Spleen (tissue), 11 donors: ENCODE results near the gene CARS2. TPM values are rescaled to one million over a fixed set of nuclear protein-coding genes. Genes with fewer than 3 reads are reported as not detected.

Experiments
- DNase-seq: peaks from one replicate; pipeline ENCODE4 v3.0.0-alpha.2; 2020
- H3K27ac ChIP-seq, 8 donors: fragments of 200-600 bp; sonication (generic) in 7 of 8; 1 replicate in 4 of 8; 2 replicates in 4 of 8; pipeline versions ENCODE4 v1.5.0 to v1.8.0; 2016 to 2021; ENCODE audit warnings: inconsistent platforms in 4 of 8, mild to moderate bottlenecking in 4 of 8, moderate library complexity in 1 of 8
- H3K27me3 ChIP-seq, 7 donors: fragments of 200-600 bp; sonication (generic) in 6 of 7; replicated peaks in 1 of 7; 1 replicate in 4 of 7; 2 replicates in 3 of 7; pipeline versions ENCODE4 v1.5.0 to v1.8.0; 2016 to 2021; ENCODE audit warnings: inconsistent platforms in 3 of 7, mild to moderate bottlenecking in 1 of 7
- H3K36me3 ChIP-seq, 6 donors: fragments of 200-600 bp; sonication (generic) in 5 of 6; 1 replicate in 4 of 6; 2 replicates in 2 of 6; pipeline versions ENCODE4 v1.5.0 to v1.8.0; 2016 to 2021; ENCODE audit warnings: inconsistent platforms in 2 of 6
- H3K4me1 ChIP-seq, 6 donors: fragments of 200-600 bp; sonication (generic) in 5 of 6; 1 replicate in 3 of 6; 2 replicates in 3 of 6; pipeline versions ENCODE4 v1.5.0 to v1.8.0; 2016 to 2021; ENCODE audit warnings: inconsistent platforms in 3 of 6
- H3K4me3 ChIP-seq, 8 donors: fragments of 200-600 bp; sonication (generic) in 7 of 8; 1 replicate in 4 of 8; 2 replicates in 4 of 8; pipeline versions ENCODE4 v1.5.0 to v1.8.0; 2016 to 2021; ENCODE audit warnings: inconsistent platforms in 4 of 8, mild to moderate bottlenecking in 4 of 8, moderate library complexity in 2 of 8
- H3K9me3 ChIP-seq, 8 donors: fragments of 200-600 bp; sonication (generic) in 7 of 8; 1 replicate in 4 of 8; 2 replicates in 4 of 8; pipeline versions ENCODE4 v1.5.0 to v1.8.0; 2016 to 2021; ENCODE audit warnings: inconsistent platforms in 4 of 8
- CTCF ChIP-seq, 11 experiments: fragments of 200-600 bp in 7 of 11; fragments of 450-650 bp in 4 of 11; sonication (generic) in 4 of 11; IDR thresholded peaks in 8 of 11; conservative IDR thresholded peaks in 3 of 11; 1 replicate in 7 of 11; 2 replicates in 4 of 11; pipeline versions ENCODE4 v1.4.0 to v1.8.0; 2016 to 2021; ENCODE audit warnings: antibody characterized with exemption in 11 of 11, inconsistent platforms in 4 of 11, mild to moderate bottlenecking in 1 of 11
- POLR2A ChIP-seq, 3 donors: fragments of 450-650 bp; IDR thresholded peaks; one replicate each; pipeline ENCODE4 v1.5.1; 2017; ENCODE audit warnings: antibody characterized with exemption in 3 of 3, mild to moderate bottlenecking in 1 of 3
- POLR2AphosphoS5 ChIP-seq, 3 donors: sonication (generic); formaldehyde crosslinking; IDR thresholded peaks; one replicate each; pipeline ENCODE4 v1.5.1; 2017; ENCODE audit warnings: antibody characterized with exemption in 3 of 3
- WGBS, 5 donors: extraction: QIAGEN DNeasy Blood & Tissue Kit in 3 of 5; methylation state at CpG; one replicate each; pipeline versions ENCODE4 v1.1.5 to v1.1.7; 2013 to 2018; 5-methylcytosine and 5-hydroxymethylcytosine counted together
- intact Hi-C: fragments of 100-400 bp; cut with DNase I; formaldehyde crosslinking; loops from one replicate; pipeline ENCODE4 v1.15.0; 2023; ENCODE audit warnings: low total_unique reads
- polyA plus RNA-seq, 3 donors: library from polyadenylated mRNA; stranded (reverse); fragments of 200-250 nt; gene quantifications; one replicate each; pipeline ENCODE4 v1.2.1, GENCODE V29; 2013
- total RNA-seq, 7 donors: library from RNA; depleted of rRNA in 3 of 7; stranded (reverse); fragments of >200 nt in 3 of 7; fragmentation: NEBNext Ultra II Directional in 4 of 7; extraction: Animal tissue kit (Norgen Biotek cat#: 25700) in 4 of 7; gene quantifications; one replicate each; pipeline versions ENCODE4 v1.1.0 to v1.2.1, GENCODE V29; 2016 to 2021
- donor health status: healthy with polysubstance abuse.
- donor health status: DM: no; HTN: no; CAD: no; lungs with moderate emphysema.
- donor health status: DM: no; HTN: no; CAD: no.
- donor health status: Bipolar disorder and iron deficiency.
- donor health status: healthy.
- donor health status: DM: no; HTN: no; CAD: no.
- donor health status: DM: yes; HTN: yes; CAD: no.

Gene CARS2
- total and polyA plus RNA-seq, 10 donors: 63.9 to 113 (median 80.5) TPM

GRCh38 chr13:110683921-110684320 is 22.0 kb downstream of the CARS2 start:
- peaks cover 0 to 12% (median 0%) of the 10 kb centered on the region in 6 donors for H3K4me1 ChIP-seq
- intact Hi-C loops: no loop called here
- no peaks in the 10 kb centered on the region for H3K27me3 ChIP-seq
- peak overlapping the region in 1 of 8 donors; percentile 24 for H3K27ac ChIP-seq
- TF ChIP-seq POLR2A (IDR thresholded peaks at IDR 0.05) (no peak), POLR2AphosphoS5 (IDR thresholded peaks at IDR 0.05) (no peak), CTCF (IDR thresholded peaks at IDR 0.05 in 8 of 11, conservative IDR thresholded peaks at IDR 0.05 in 3 of 11) (no peak)
- 92 to 99% (median 95%) methylated on average over 5 of the region's 5 CpGs for WGBS, 5 donors
- H3K9me3 ChIP-seq: no peaks in the 10 kb centered on the region
- H3K36me3 ChIP-seq: peaks cover 0 to 96% (median 67%) of the 10 kb centered on the region in 6 donors
- peak; percentile 40 for DNase-seq
- no peak overlapping the region for H3K4me3 ChIP-seq

GRCh38 chr13:110683203-110683883 is 22.6 kb downstream of the CARS2 start:
- H3K36me3 ChIP-seq: peaks cover 0 to 96% (median 71%) of the 10 kb centered on the region in 6 donors
- peak; percentile 21 for DNase-seq
- H3K27me3 ChIP-seq: no peaks in the 10 kb centered on the region
- peak overlapping the region in 1 of 8 donors; percentile 24 for H3K27ac ChIP-seq
- no peak for TF ChIP-seq POLR2AphosphoS5 (IDR thresholded peaks at IDR 0.05)
- TF ChIP-seq CTCF (IDR thresholded peaks at IDR 0.05 in 8 of 11, conservative IDR thresholded peaks at IDR 0.05 in 3 of 11): peak in 7 of 11 experiments; percentile 29 to 80 (median 60)
- WGBS, 5 donors: 87 to 91% (median 90%) methylated on average over 5 of the region's 5 CpGs
- H3K4me3 ChIP-seq: no peak overlapping the region
- H3K4me1 ChIP-seq: peaks cover 0 to 15% (median 0%) of the 10 kb centered on the region in 6 donors
- intact Hi-C loops: no loop called here
- no peaks in the 10 kb centered on the region for H3K9me3 ChIP-seq

- no peak overlapping the region for H3K27ac ChIP-seq
- no peak overlapping the region for H3K4me3 ChIP-seq
- no peaks in the 10 kb centered on the region for H3K27me3 ChIP-seq
- H3K9me3 ChIP-seq: no peaks in the 10 kb centered on the region
- peaks cover 0 to 20% (median 0%) of the 10 kb centered on the region in 6 donors for H3K4me1 ChIP-seq
- TF ChIP-seq CTCF (IDR thresholded peaks at IDR 0.05 in 8 of 11, conservative IDR thresholded peaks at IDR 0.05 in 3 of 11) (no peak), POLR2A (IDR thresholded peaks at IDR 0.05) (no peak)
- intact Hi-C loops: no loop called here
- H3K36me3 ChIP-seq: peaks cover 0 to 96% (median 70%) of the 10 kb centered on the region in 6 donors
- peak; percentile 69 for DNase-seq
- 88 to 94% (median 91%) methylated on average over 12 of the region's 12 CpGs for WGBS, 5 donors
Measured at GRCh38 chr13:110682746-110683145, 23.2 kb downstream of the CARS2 start.

- H3K27me3 ChIP-seq: no peaks in the 10 kb centered on the region
- H3K4me1 ChIP-seq: peaks cover 0 to 24% (median 0%) of the 10 kb centered on the region in 6 donors
- no peak overlapping the region for H3K27ac ChIP-seq
- DNase-seq: peak; percentile 61
- no peaks in the 10 kb centered on the region for H3K9me3 ChIP-seq
- H3K36me3 ChIP-seq: peaks cover 0 to 91% (median 62%) of the 10 kb centered on the region in 6 donors
- 81 to 89% (median 87%) methylated on average over 15 of the region's 15 CpGs for WGBS, 5 donors
- intact Hi-C loops: no loop called here
- H3K4me3 ChIP-seq: no peak overlapping the region
- TF ChIP-seq POLR2AphosphoS5 (IDR thresholded peaks at IDR 0.05) (peak in 1 of 3 donors; percentile 11), CTCF (IDR thresholded peaks at IDR 0.05 in 8 of 11, conservative IDR thresholded peaks at IDR 0.05 in 3 of 11) (no peak)
Measured at GRCh38 chr13:110681868-110682550, 23.9 kb downstream of the CARS2 start.
